NCI-H345 treated with DMSO at 0.1 percent for 48 hours (cell line): ENCODE data around the gene RIPK4.
"Not testable (repeated sequence)": the region's sequence is repeated elsewhere in the genome, so short reads cannot be mapped to it uniquely, and the experiment has no call there.

Experiments used
- DNase-seq: peaks from one replicate; lab custom pipeline; 2025; ENCODE audit not compliant: unreplicated experiment; lab: John Stamatoyannopoulos, UW

RIPK4 gene

GRCh38 chr21:41698071-41698470 lies 68.8 kb downstream of the RIPK4 start:
- no peak for DNase-seq

- peak; percentile 5 for DNase-seq
These were observed 71.3 kb downstream of the RIPK4 start for GRCh38 chr21:41695513-41695912.

GRCh38 chr21:41694042-41694441 lies 72.8 kb downstream of the RIPK4 start:
- not testable (repeated sequence) for DNase-seq

- no peak for DNase-seq
These were observed 74.7 kb downstream of the RIPK4 start for GRCh38 chr21:41692185-41692565.

- DNase-seq = no peak
These were observed 75.4 kb downstream of the RIPK4 start for GRCh38 chr21:41691205-41692184.
